Iris pigment epithelial cell (primary cell): Measurements from ENCODE around the gene USP32.

Source experiments
- DNase-seq: peaks from one replicate; pipeline ENCODE4 v3.0.0-alpha.2; 2011; ENCODE audit warnings: low read depth

Gene USP32

DNA sequence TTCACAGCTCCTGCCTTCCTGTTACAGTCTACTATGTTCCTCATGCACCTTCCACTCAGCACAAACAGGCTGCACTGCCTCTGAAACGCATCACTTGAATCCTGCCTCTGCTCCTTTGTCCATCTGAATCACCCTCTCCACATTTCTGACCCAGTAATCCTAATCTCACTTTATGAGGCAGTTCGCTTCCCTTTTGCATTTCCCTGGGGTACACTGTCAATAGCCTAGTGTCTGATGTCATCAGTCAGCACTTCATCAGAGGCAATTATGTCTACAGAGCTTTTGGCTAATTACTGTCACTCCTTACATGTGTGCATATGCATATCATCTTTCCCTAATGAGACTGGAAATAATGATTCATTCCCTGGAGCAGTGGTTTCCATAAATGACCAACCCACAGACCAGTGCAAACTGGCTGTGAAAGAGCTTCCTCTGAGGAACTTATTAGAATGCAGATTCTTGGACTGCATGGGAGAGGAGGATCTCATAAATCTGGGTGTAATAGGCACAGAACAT, 218.6 kb downstream of the USP32 start:
- no peak for DNase-seq

DNA sequence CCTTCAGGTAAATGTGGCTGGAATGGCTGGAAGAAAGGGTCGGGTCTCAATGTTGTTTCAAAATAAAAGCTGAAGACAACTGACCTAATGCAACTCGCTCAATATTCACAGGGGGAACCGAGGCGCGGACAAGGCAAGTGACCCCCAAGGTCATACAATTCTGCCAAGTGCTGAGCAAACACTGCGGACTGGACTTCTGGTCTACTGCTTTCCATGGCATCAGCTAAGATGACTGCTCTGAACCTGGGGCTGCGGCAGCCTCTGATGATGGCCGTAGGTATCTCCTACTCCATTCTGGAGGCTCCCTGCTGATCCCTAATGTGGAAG, 220.2 kb downstream of the USP32 start:
- no peak for DNase-seq

DNA sequence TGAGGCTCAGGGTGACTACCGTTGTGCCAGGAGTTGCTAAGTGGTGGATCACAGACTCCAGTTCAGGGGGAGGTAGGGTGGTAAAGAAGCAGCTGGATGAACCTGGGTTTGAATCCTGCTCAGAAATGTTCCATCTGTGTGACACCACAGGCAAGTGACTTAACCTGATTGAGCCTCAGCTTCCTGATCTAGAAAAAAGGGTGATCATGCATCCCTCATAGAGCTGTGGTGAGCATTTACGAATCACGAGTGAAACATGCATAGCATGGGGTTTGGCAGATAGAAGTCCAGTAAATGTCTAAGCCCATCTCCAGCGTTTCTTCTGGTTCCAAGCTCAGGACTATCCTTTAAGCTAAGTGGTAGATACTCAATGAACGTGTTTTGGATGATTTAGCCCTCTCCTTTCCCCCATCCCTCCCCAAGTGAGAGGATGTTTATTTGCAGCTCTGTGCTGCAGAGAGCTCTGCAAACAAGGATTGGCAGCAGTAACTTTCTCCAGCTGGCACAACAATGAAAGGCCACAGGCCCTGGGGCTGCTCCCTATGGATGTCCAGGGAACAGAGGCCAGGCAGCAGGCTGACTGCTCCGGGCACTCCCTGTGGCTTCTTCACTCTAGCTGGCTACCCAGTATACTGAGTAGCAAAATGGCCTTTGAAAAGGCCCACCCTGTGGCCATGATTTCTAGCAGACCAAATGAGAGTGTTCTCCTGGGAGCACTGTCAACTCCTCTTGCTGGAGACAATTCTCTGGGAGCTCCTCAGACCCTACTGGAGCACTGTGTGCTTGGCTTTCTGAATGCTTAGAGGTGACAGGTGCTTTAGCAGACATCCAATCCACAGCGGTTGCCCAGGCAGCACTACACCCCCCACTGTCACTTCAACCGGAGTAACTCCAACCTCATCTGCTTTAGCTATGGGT, 220.8 kb downstream of the USP32 start:
- peak; percentile 21 for DNase-seq

DNA sequence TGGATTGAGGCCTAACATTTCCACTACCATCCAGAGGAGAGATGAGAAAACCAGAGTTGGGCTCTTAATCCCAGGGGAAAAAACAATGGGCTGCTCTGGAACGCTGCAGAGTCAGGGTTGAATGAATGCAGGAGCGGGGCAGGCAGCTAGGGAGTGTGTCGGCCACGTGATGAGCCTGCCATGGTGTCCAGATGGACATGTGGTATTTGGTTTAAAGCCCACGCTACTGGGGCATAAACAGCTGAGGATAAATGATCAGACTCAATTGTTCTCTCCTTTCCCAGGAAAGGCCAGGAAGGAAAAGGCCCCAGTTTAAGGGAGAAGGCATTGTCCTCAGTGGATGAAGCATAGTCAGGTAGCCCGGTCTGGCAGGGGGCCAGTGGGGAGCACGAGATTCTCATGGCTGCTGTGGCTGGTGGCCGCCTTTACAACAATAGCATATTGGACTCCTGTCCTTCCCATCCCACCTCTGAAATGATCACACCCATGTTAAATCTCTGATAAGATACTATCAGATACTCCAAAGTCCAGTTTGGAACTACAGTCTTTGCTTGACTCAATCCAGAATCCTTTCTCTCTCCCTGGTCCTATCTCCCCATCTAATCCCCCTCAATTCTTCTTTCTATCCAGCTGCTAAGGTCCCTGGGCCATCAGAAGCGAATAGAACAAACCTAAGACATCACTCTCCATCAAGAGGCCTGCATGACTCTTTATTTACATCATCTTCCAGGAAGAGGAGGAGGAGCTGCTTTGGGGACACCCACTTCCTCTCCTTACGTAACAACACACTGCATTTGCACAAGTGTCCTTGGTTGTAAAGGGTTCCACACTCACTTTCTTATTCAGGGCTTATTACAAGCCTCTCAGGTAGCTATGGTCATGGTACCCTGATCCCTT, 221.8 kb downstream of the USP32 start:
- peak; percentile 70 for DNase-seq

DNA sequence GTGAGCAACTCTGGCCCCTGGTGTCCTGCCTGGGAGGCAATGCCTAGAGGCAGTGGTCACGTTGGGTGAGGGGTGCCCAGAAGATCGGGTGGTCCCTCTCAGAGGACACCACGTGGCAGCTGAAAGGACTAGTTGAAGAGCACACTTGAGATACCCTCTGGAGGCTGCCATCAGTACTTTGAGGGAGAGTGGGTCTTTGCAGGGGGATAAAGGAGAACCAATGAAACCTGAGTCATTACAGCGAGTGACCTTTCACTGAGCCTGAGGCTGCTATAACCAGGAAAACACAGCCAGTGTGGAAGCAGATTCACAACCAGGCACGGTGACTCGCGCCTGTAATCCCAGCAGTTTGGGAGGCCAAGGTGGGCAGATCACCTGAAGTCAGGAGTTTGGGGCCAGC, 223.3 kb downstream of the USP32 start:
- no peak for DNase-seq

DNA sequence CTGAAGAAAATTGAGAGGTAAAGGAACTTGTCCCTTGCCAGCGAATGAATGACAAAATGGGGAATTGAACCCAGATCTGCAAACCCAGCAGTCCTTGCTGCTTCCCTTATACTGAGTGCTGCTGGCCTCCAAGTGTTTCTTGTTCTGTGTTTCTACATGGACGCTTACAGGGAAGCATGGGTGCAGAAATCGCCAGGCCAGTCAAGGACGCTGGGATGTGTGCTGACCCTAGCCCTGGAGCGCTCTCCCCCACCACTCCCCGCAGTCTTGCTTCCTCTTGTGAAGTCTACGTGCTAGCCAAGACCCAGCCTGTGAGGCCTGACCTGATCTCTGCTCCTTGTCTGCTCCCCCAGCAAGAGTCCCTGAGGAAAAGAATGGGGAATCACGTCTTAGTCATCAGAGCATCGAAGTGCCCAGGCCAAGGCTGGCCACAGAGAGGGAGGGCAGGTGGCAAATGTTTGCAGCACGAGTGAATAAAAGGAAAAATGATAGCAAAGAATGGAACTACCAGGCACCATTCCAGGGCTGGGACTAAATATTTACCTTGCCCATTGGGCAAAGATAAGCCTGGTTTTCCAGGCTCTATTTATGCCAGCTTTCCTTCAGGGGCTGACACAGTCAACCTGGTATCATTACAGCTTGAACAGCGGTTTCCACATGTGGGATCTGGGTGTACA, 224.7 kb downstream of the USP32 start:
- no peak for DNase-seq

DNA sequence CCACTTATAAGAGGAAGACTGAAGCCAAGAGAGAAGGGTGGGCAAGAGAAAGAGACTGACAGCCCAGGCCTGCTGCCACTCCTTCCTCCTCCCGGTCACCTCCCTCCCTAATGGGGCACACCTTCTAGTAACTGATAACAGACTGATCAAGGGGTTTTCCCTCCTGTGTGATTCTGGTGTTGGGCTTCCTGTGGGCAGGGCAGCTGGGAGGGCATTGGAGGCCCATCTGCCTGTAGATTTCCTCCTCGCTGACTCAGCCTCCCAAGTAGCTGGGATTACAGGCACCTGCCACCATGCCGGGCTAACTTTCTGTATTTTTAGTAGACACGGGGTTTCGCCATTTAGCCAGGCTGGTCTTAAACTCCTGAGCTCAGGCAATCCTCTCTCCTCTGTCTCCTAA, 226.0 kb downstream of the USP32 start:
- DNase-seq = no peak

DNA sequence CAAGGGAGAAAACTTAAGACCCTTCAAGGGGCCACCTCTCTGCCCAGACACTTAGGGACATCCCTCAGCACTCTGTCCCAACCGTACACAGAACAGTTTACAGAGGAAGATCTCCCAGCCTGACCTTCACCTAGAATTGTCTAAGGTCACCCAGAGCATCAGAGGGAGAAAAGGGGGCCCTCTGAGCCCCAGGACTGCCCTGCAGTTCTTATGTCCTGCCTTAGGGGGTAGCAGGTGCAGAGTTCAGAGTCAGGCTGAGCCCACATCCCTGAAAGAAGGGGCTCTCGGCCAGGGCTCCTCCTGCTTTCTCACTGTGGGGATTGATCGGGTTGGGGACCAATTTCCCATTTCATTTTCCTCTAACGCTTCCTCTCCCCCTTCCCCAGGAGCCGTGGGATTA, 226.7 kb downstream of the USP32 start:
- DNase-seq = no peak

DNA sequence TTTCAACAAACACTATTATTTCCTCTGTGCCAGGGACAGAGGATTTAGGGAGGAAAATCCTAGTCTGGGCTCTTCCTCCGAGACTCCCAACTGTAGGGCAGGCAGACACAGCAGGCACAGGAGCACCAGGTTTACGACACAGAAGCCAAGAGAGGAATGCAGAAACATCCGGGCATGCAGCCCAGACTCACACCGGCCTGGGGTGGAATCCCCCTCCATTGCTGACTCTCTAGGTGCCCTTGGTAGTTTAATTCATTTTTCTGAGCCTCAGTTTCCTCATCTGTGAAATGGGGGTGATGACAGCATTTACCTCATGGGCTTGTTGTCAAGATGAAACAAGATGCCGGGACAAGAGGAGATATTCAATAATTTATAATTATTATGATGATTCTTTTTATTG, 227.2 kb downstream of the USP32 start:
- no peak for DNase-seq

DNA sequence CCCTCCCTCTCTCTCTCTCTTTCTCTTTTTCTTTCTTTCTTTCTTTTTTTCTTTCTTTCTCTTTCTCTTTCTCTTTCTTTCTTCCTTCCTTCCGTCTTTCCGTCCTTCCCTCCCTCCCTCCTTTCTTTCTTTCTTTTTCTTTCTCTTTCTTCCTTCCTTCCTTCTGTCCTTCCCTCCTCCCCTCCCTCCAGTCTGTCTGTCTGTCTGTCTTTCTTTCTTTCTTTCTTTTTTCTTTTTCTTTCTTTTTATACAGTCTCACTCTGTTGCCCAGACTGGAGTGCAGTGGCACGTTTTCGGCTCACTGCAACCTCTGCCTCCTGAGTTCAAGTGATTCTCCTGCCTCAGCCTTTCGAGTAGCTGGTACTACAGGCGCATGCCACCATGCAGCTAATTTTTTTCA, 227.8 kb downstream of the USP32 start:
- no peak for DNase-seq

DNA sequence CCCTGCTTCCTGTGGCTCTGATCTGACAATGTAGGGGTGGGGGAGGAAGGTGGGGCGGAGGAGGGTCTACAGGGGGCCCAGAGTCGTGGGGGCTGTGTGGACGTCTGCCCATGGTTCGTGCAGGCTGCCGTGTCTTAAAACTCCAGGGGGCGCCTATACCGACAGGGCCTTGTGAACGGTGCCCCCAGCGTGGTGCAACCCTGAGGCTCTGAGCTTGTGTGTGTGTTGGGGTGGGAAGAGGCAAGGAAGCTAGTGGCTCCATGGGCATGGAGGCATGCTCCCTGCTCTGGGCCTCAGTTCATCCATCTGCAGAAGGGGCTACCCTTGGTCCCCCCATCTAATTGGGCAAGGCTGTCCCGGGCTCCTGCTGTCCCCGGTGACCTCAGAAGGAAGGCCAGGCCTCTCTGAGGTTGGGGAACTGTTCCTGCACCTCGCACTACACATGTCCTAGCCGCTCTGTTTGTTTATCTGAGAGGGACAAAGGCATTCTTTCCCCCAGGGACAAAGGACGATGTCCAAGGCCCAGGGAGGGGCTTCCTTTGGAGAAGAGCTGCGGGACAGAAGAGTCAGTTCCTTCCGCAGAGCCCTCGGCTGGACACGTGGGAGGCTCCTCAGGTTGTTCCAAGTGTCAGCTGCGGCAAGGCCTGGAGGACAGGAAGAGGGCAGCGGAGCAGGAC, 228.7 kb downstream of the USP32 start:
- DNase-seq = no peak

DNA sequence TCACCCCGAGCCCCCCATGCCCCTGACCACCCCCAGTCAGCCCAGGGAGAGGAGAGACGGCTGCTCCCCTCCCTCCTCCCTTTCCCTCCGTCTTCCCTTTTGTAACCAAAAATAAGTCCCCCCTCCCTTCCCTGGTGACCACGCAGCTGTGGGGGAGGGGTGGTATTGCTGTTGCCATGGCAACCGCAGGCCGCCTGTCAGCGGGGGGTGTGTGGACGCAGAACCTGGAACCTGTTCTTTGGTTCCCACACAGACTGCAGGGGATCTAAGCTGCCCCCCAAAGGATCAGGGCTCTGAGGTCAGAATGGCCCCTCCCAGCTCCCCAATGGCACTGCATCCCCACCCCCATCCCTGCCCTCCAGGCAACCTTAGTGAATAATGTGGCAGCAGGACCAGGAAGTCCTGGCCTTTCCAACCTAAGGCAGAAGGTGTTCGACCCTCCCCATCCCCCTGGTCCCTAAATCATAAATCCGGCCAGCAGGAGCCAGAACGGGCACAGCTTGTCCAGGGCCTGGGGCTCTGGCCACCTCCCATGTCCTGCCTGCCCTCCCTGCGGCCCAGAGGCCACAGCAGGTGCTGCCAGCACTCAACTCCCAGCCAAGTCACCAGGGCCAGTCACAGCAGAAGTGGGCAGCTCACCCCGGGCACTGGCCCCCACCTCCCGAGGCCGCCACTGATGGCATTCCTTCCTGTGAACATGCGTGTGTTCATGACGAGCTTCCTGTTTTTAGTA, 230.2 kb downstream of the USP32 start:
- DNase-seq = no peak

DNA sequence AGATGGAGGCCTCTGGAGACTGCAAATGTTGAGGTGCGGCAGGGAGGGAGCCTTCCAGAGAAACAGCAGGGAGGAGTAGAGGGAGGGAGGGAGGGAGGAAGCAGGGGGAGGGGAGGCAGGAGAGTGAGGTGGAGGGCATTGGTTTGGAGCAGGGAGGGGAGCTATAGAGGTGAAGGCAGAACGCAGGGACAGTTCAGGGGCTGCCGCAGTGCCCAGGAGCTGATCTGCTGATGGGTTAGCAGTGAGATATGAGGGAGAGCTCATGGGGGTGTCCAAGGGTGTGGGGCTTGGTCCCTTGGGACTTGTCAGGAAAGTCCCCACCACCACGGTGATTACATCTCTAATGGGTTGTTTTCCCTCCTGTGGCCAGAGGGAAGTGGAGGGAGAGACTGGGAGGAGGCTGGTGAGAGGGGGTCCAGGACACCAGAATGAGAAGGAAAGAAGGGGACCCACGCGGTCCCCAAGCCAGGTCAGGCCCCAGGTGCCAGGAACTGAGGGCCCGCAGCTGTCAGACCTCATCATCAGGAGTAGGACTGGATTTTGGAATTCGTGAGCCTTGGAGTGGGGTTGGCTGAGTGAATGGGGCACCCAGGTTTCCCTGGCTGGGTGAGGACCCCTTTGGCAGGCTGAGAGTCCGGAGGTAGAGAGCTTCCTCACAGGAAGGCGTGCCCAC, 231.0 kb downstream of the USP32 start:
- no peak for DNase-seq

DNA sequence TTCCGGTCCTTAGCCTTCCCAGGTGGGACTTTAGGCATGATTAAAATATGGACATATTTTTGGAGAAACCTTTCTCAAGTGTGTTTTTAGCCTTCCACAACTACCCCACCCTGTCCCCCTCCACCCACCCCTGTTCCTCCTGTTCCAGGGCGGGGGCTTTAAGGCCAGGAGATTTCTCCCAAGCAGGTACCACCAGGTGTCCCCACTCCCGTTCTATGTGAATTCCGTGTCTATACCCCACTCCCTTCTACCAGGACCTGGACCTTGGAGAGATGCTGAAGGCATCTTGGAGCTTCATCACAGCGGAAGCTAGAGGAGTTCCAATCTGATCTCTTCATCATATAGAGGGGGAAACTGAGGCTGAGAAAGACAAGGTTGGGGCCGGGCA, 232.5 kb downstream of the USP32 start:
- DNase-seq = no peak

DNA sequence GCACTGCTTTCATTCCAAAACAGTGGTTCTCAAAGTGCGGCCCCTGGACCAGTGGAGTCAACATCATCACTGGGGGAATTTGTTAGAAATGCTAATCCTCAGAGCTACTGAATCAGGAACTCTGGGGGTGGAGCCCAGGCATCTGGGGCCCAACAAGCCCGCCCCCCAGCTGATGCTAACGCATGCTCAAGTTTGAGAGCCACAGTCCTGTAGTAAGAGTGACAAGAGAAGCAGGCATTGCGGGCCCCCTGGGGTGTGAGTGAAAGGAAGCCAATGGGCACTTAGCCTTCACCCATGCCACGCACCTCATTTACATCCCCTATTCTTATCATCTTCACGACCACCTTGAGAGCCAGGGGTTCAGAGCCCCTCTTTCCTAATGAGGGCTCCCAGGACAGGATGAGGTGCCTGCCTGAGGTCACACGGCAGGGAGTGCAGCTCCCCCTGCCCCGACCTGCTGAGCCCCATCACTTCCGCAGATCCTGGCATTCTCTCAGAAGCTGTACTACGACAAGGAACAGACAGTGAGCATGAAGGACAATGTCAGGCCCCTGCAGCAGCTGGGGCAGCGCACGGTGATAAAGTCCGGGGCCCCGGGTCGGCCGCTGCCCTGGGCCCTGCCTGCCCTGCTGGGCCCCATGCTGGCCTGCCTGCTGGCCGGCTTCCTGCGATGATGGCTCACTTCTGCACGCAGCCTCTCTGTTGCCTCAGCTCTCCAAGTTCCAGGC, 233.0 kb downstream of the USP32 start:
- DNase-seq = no peak

DNA sequence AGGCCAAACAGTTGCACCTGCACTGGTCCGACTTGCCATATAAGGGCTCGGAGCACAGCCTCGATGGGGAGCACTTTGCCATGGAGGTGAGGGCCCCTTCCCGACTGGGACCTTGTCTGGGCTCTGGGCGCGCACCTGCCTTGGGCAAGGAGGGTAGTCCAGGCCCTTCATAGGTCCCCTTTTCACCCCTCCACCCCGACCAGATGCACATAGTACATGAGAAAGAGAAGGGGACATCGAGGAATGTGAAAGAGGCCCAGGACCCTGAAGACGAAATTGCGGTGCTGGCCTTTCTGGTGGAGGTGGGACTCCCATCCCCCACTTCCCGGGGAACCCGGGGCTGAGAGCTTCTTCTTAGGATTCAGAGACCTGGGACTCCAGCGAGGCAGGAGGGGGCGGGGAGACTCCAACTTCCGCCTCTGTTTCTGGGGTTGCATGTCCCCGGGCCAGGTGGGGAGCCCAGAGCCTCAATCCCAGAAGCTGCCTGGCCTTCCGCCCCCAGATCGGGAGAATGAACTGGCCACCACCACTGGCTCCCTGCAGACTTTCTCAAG, 234.4 kb downstream of the USP32 start:
- DNase-seq = no peak

DNA sequence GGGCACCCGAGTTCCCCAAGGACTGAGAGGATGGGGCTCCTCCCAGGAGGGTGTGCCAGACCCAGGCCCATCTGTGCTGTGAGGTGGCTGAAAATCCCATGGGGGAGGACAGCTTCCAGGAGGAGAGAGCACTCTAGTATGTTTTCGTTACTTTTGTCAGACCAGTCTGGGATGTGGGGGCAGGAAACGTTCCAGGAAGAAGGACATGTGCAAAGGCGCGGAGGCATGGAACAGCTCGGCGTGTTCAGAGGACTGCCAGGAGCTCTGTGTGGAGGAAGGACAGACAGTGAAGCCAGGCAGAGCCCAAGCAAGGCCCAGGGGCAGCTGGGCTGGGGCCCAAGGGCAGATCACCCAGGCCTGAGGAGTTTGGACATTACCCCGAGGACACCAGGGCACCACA, 235.2 kb downstream of the USP32 start:
- no peak for DNase-seq

DNA sequence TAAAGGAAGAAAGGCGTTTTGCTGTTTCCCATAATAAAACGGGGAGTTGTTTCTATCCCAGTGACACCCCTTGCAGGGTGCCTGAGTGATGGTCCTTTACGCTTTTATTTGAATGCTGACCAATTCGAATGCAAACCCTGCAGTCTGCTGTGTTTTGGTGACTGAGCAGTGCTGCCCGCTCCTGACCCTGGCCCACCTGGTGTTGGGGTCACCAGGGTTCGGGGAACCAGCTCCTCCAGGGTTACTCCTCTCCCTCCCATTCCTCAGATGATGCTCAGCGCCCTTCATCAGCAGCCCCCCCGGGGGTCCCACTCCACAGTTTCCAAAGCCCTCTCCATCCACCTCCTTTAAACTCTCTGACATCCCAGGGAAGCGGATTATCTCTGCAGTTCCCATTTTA, 236.1 kb downstream of the USP32 start:
- DNase-seq = no peak

DNA sequence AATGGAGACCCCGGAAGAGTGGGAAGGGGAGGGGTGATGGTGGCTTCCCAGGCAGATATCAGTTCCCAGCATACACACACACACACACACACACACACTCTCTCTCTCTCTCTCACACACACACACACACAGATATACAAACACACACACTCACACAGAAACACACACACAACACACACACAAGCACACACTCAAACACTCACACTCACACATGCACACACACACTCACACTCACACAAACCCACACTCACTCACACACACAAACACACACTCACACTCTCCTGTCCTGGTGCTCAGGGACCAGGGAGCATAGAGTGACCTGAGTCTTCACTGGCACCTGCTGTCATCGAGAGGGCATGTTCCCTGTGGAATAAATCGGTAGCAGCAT, 236.5 kb downstream of the USP32 start:
- DNase-seq = no peak
